ENCODE measurements around the gene PHACTR2. TPM values are rescaled to one million over a fixed set of nuclear protein-coding genes. Genes with fewer than 3 reads are reported as not detected.

The PHACTR2 gene
- total RNA-seq, 1 experiment from 2014 or later: 27.6 TPM

DNA sequence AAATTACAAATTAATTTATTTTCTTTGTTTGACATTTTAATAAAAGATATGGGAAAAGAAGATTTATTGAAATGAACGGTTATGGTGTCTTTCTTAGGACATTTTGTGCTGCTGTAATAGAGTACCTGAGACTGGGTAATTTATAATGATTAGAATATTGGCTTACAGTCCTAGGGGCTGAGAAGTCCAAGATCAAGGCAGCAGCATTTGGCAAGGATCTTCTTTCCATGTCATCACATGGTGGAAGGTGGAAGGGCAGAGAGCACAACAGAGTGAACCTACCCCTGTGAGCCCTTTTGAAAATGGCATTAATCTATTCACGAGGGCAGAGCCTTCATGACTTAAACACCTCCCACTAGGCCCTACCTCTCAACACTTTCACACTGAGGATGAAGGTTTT lies 89.7 kb downstream of the PHACTR2 start:
- no peak for ATAC-seq
- Histone ChIP-seq H3K9me2 (ENCODE audit: insufficient read depth) (no peaks in the 10 kb centered on the region), H3K27me3 (ENCODE audit: insufficient read depth, low read length) (no peaks in the 10 kb centered on the region), H3K27ac (ENCODE audit: low read depth, low read length) (no peak overlapping the region), H2AFZ (ENCODE audit: low read depth, low read length, poor library complexity, severe bottlenecking) (no peak overlapping the region), H3K9ac (ENCODE audit: low read length) (no peak overlapping the region), H3K4me1 (ENCODE audit: control insufficient read depth in 1 of 2, insufficient read depth in 2 of 2, low read length in 2 of 2) (no peaks in the 10 kb centered on the region), H3K4me3 (replicated peaks in 1 of 2; ENCODE audit: low read depth in 1 of 2, low read length in 2 of 2) (no peak overlapping the region), H3K9me3 (ENCODE audit: control insufficient read depth in 1 of 2, insufficient read depth in 1 of 2, low read depth in 1 of 2, low read length in 2 of 2) (no peaks in the 10 kb centered on the region), H4K20me1 (ENCODE audit: insufficient read depth) (no peaks in the 10 kb centered on the region), H3K79me2 (ENCODE audit: insufficient read depth, low read length) (no peaks in the 10 kb centered on the region), H3K4me2 (ENCODE audit: low read length) (no peak overlapping the region), H3K36me3 (ENCODE audit: control insufficient read depth in 1 of 2, insufficient read depth in 2 of 2, low read length in 2 of 2) (no peaks in the 10 kb centered on the region)
- no TSS peak for BruUV-seq (replicated peaks)
- POLR2A ChIA-PET: no interaction called here
- CTCF ChIA-PET: no interaction called here
- TF ChIP-seq CTCF (IDR thresholded peaks at IDR 0.05 in 2 of 3, conservative IDR thresholded peaks at IDR 0.05 in 1 of 3; ENCODE audit: borderline replicate concordance in 1 of 3, insufficient read depth in 1 of 3, low read depth in 2 of 3, low read length in 2 of 3) (no peak), POLR2A (IDR thresholded peaks at IDR 0.05; ENCODE audit: borderline replicate concordance, extremely low read depth, insufficient read depth, insufficient read length) (no peak), TCF7L2 (IDR thresholded peaks at IDR 0.05; ENCODE audit: borderline replicate concordance, extremely low read depth, insufficient read depth, insufficient read length) (no peak), RAD21 (IDR thresholded peaks at IDR 0.05; ENCODE audit: low read depth) (no peak), POLR2AphosphoS5 (IDR thresholded peaks at IDR 0.05; ENCODE audit: low read depth, low read length) (no peak), ELF1 (IDR thresholded peaks at IDR 0.05; ENCODE audit: borderline replicate concordance, low read depth) (no peak), ZFX (IDR thresholded peaks at IDR 0.05) (no peak), ZNF274 (IDR thresholded peaks at IDR 0.05; ENCODE audit: low read depth, low read length) (no peak), FOSL1 (IDR thresholded peaks at IDR 0.05; ENCODE audit: low read depth) (no peak), CEBPB (IDR thresholded peaks at IDR 0.05; ENCODE audit: low read depth) (no peak), CBX3 (IDR thresholded peaks at IDR 0.05; ENCODE audit: low read depth) (no peak)
- TF ChIP-seq, protein P1, sequence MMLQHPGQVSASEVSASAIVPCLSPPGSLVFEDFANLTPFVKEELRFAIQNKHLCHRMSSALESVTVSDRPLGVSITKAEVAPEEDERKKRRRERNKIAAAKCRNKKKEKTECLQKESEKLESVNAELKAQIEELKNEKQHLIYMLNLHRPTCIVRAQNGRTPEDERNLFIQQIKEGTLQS (IDR thresholded peaks at IDR 0.05): no peak
- TF ChIP-seq, protein P2, sequence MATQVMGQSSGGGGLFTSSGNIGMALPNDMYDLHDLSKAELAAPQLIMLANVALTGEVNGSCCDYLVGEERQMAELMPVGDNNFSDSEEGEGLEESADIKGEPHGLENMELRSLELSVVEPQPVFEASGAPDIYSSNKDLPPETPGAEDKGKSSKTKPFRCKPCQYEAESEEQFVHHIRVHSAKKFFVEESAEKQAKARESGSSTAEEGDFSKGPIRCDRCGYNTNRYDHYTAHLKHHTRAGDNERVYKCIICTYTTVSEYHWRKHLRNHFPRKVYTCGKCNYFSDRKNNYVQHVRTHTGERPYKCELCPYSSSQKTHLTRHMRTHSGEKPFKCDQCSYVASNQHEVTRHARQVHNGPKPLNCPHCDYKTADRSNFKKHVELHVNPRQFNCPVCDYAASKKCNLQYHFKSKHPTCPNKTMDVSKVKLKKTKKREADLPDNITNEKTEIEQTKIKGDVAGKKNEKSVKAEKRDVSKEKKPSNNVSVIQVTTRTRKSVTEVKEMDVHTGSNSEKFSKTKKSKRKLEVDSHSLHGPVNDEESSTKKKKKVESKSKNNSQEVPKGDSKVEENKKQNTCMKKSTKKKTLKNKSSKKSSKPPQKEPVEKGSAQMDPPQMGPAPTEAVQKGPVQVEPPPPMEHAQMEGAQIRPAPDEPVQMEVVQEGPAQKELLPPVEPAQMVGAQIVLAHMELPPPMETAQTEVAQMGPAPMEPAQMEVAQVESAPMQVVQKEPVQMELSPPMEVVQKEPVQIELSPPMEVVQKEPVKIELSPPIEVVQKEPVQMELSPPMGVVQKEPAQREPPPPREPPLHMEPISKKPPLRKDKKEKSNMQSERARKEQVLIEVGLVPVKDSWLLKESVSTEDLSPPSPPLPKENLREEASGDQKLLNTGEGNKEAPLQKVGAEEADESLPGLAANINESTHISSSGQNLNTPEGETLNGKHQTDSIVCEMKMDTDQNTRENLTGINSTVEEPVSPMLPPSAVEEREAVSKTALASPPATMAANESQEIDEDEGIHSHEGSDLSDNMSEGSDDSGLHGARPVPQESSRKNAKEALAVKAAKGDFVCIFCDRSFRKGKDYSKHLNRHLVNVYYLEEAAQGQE (IDR thresholded peaks at IDR 0.05; ENCODE audit: low read depth): no peak
- RAD21 ChIA-PET (ENCODE audit: low non-redundant PET in 1 of 2, low total read pairs in 2 of 2, uncharacterized antibody in 2 of 2, unreplicated experiment in 2 of 2): no interaction called here
- no peak for DNase-seq (ENCODE audit: low read depth, low spot score)
- intact Hi-C loops (cut with micrococcal nuclease): no loop called here
